Peyer's patch (tissue), 4 donors: Measurements from ENCODE around the gene PXDN. TPM values are rescaled to one million over a fixed set of nuclear protein-coding genes. Genes with fewer than 3 reads are reported as not detected.
"Not testable (repeated sequence)": the region's sequence is repeated elsewhere in the genome, so short reads cannot be mapped to it uniquely, and the experiment has no call there.

Experiments
- DNase-seq, 3 donors: peaks; one replicate each; pipeline ENCODE4 v3.0.0-alpha.2; 2017 to 2019
- H3K27ac ChIP-seq, 4 donors: fragments of 200-600 bp; sonication (generic); one replicate each; pipeline ENCODE4 v1.5.1; 2016 to 2019
- H3K27me3 ChIP-seq, 2 donors: fragments of 200-600 bp; sonication (generic); one replicate each; pipeline ENCODE4 v1.5.1; 2019
- H3K36me3 ChIP-seq, 3 donors: fragments of 200-600 bp; sonication (generic); one replicate each; pipeline ENCODE4 v1.5.1; 2016 to 2019
- H3K4me1 ChIP-seq, 4 donors: fragments of 200-600 bp; sonication (generic); one replicate each; pipeline ENCODE4 v1.5.1; 2016 to 2019
- H3K4me3 ChIP-seq, 4 donors: fragments of 200-600 bp; sonication (generic); 1 replicate in 3 of 4; 2 replicates in 1 of 4; pipeline ENCODE4 v1.5.1; 2016 to 2019; ENCODE audit warnings: mild to moderate bottlenecking in 1 of 4
- H3K9me3 ChIP-seq, 4 donors: fragments of 200-600 bp; sonication (generic); one replicate each; pipeline ENCODE4 v1.5.1; 2016 to 2019; ENCODE audit warnings: mild to moderate bottlenecking in 1 of 4
- CTCF ChIP-seq, 6 experiments: fragments of 450-650 bp in 4 of 6; fragments of 200-600 bp in 2 of 6; sonication (generic) in 1 of 6; IDR thresholded peaks; one replicate each; pipeline ENCODE4 v1.5.1; 2017 to 2019; ENCODE audit warnings: antibody characterized with exemption in 6 of 6, mild to moderate bottlenecking in 3 of 6, moderate library complexity in 1 of 6
- POLR2A ChIP-seq, 2 donors: fragments of 450-650 bp; IDR thresholded peaks; one replicate each; pipeline ENCODE4 v1.5.1; 2017; ENCODE audit warnings: antibody characterized with exemption in 2 of 2, mild to moderate bottlenecking in 2 of 2, moderate library complexity in 2 of 2
- total RNA-seq, 4 donors: library from RNA; depleted of rRNA; stranded (reverse); fragments of >200 nt; gene quantifications; one replicate each; pipeline ENCODE4 v1.1.0, GENCODE V29; 2016

PXDN gene
- total RNA-seq, 4 donors from 2014 or later = 7.5 to 148 (median 21.0) TPM

GRCh38 chr2:1767939-1768691, 23.8 kb upstream of the PXDN start:
- TF ChIP-seq POLR2A (IDR thresholded peaks at IDR 0.05) = no peak
- Histone ChIP-seq H3K36me3 (no peaks in the 10 kb centered on the region), H3K4me3 (no peak overlapping the region), H3K27me3 (no peaks in the 10 kb centered on the region), H3K4me1 (no peaks in the 10 kb centered on the region), H3K27ac (no peak overlapping the region), H3K9me3 (no peaks in the 10 kb centered on the region)
- DNase-seq = no peak

GRCh38 chr2:1766851-1767811, 22.8 kb upstream of the PXDN start:
- Histone ChIP-seq H3K27ac (no peak overlapping the region), H3K27me3 (no peaks in the 10 kb centered on the region), H3K4me1 (no peaks in the 10 kb centered on the region), H3K36me3 (no peaks in the 10 kb centered on the region), H3K4me3 (no peak overlapping the region), H3K9me3 (no peaks in the 10 kb centered on the region)
- TF ChIP-seq POLR2A (IDR thresholded peaks at IDR 0.05) (no peak), CTCF (IDR thresholded peaks at IDR 0.05) (no peak)
- DNase-seq = no peak

- TF ChIP-seq CTCF (IDR thresholded peaks at IDR 0.05) (no peak), POLR2A (IDR thresholded peaks at IDR 0.05) (no peak)
- no peak overlapping the region for H3K4me3 ChIP-seq
Observed at GRCh38 chr2:1766425-1766824, 22.1 kb upstream of the PXDN start.

GRCh38 chr2:1765201-1765600, 20.9 kb upstream of the PXDN start:
- H3K4me1 ChIP-seq, H3K9me3 ChIP-seq, DNase-seq, H3K27ac ChIP-seq, H3K36me3 ChIP-seq, H3K27me3 ChIP-seq, H3K4me3 ChIP-seq: not testable (repeated sequence)

More at GRCh38 chr2:1766425-1766824, 22.1 kb upstream of the PXDN start:
- Histone ChIP-seq H3K9me3 (no peaks in the 10 kb centered on the region), H3K4me1 (no peaks in the 10 kb centered on the region), H3K27me3 (no peaks in the 10 kb centered on the region), H3K36me3 (no peaks in the 10 kb centered on the region), H3K27ac (no peak overlapping the region)
- DNase-seq = no peak

- TF ChIP-seq CTCF (IDR thresholded peaks at IDR 0.05) = no peak
- no peak for TF ChIP-seq POLR2A (IDR thresholded peaks at IDR 0.05)
- Histone ChIP-seq H3K4me3 (no peak overlapping the region), H3K27ac (no peak overlapping the region), H3K27me3 (no peaks in the 10 kb centered on the region), H3K36me3 (no peaks in the 10 kb centered on the region), H3K9me3 (peaks cover 0 to 3% (median 0%) of the 10 kb centered on the region in 4 donors), H3K4me1 (peaks cover 0 to 9% (median 0%) of the 10 kb centered on the region in 4 donors)
- no peak for DNase-seq
Observed at GRCh38 chr2:1759611-1759930, 15.3 kb upstream of the PXDN start.

- Histone ChIP-seq H3K4me1 (peaks cover 0 to 9% (median 0%) of the 10 kb centered on the region in 4 donors), H3K36me3 (no peaks in the 10 kb centered on the region), H3K27ac (no peak overlapping the region), H3K9me3 (peaks cover 0 to 5% (median 0%) of the 10 kb centered on the region in 4 donors), H3K27me3 (no peaks in the 10 kb centered on the region), H3K4me3 (no peak overlapping the region)
- no peak for DNase-seq
- no peak for TF ChIP-seq CTCF (IDR thresholded peaks at IDR 0.05)
- TF ChIP-seq POLR2A (IDR thresholded peaks at IDR 0.05) = no peak
Observed at GRCh38 chr2:1758774-1759610, 14.7 kb upstream of the PXDN start.
